WTC11 (cell line): ENCODE results near the gene MYH9. TPM values are rescaled to one million over a fixed set of nuclear protein-coding genes. Genes with fewer than 3 reads are reported as not detected.

ENCODE experiments used
- ATAC-seq: fragments of 200-7000 bp; cut with Tn5 transposase; 2 replicates; pipeline ENCODE4 v1.10.0; 2021; ENCODE audit warnings: mild to moderate bottlenecking, moderate library complexity
- CTCF ChIA-PET: fragments of 300-600 bp; sonication (Branson Sonifier 250); formaldehyde crosslinking; loops from one replicate; lab custom pipeline; 2021; ENCODE audit warnings: antibody characterized with exemption; lab: Charles Lee
- POLR2A ChIA-PET: fragments of 350-600 bp; sonication (Branson Sonifier 250); formaldehyde crosslinking; loops from one replicate; lab custom pipeline; 2021; ENCODE audit warnings: antibody characterized with exemption; lab: Charles Lee
- DNase-seq: peaks from one replicate; pipeline ENCODE4 v3.0.0; 2021; ENCODE audit warnings: low spot score
- H3K27ac Mint-ChIP-seq: 2 replicates; pipeline ENCODE4 v1.8.0; 2021; ENCODE audit warnings: mixed read lengths
- H3K27me3 Mint-ChIP-seq: 2 replicates; pipeline ENCODE4 v1.8.0; 2021; ENCODE audit warnings: low read depth, mild to moderate bottlenecking, moderate library complexity, mixed read lengths
- H3K36me3 Mint-ChIP-seq: 2 replicates; pipeline ENCODE4 v1.8.0; 2021; ENCODE audit warnings: mixed read lengths
- H3K4me1 Mint-ChIP-seq: 2 replicates; pipeline ENCODE4 v1.8.0; 2022; ENCODE audit warnings: mixed read lengths
- H3K4me3 Mint-ChIP-seq: 2 replicates; pipeline ENCODE4 v1.8.0; 2021; ENCODE audit warnings: mild to moderate bottlenecking, moderate library complexity, mixed read lengths
- H3K9me3 Mint-ChIP-seq: 2 replicates; pipeline ENCODE4 v1.8.0; 2021; ENCODE audit warnings: mixed read lengths
- AR ChIP-seq: fragments of 250-450 bp; sonication (Bioruptor Pico); IDR thresholded peaks from 2 replicates; pipeline ENCODE4 v1.9.0; 2021; ENCODE audit warnings: mild to moderate bottlenecking
- ATF1 ChIP-seq: sonication (generic); formaldehyde crosslinking; IDR thresholded peaks from 2 replicates; pipeline ENCODE4 v1.8.1; 2023; ENCODE audit warnings: mild to moderate bottlenecking, moderate library complexity, missing genetic modification reagents
- ATF6 ChIP-seq: sonication (generic); formaldehyde crosslinking; IDR thresholded peaks from 2 replicates; pipeline ENCODE4 v1.8.1; 2023; ENCODE audit warnings: mild to moderate bottlenecking, missing genetic modification reagents
- E2F1 ChIP-seq: sonication (generic); formaldehyde crosslinking; IDR thresholded peaks from 2 replicates; pipeline ENCODE4 v1.8.0; 2022; ENCODE audit warnings: mild to moderate bottlenecking, missing genetic modification reagents
- E2F4 ChIP-seq: sonication (generic); formaldehyde crosslinking; IDR thresholded peaks from 2 replicates; pipeline ENCODE4 v1.8.1; 2022; ENCODE audit warnings: low read depth, mild to moderate bottlenecking, moderate library complexity, missing genetic modification reagents, borderline replicate concordance
- E2F5 ChIP-seq: sonication (generic); formaldehyde crosslinking; IDR thresholded peaks from 2 replicates; pipeline ENCODE4 v1.8.1; 2022; ENCODE audit warnings: mild to moderate bottlenecking, moderate library complexity, missing genetic modification reagents
- FOXP1 ChIP-seq: sonication (generic); formaldehyde crosslinking; IDR thresholded peaks from 2 replicates; pipeline ENCODE4 v1.8.0; 2022; ENCODE audit warnings: missing genetic modification reagents, mild to moderate bottlenecking, moderate library complexity, borderline replicate concordance
- FOXP4 ChIP-seq: sonication (generic); formaldehyde crosslinking; IDR thresholded peaks from 2 replicates; pipeline ENCODE4 v1.8.0; 2022; ENCODE audit warnings: mild to moderate bottlenecking, missing genetic modification reagents
- GTF2I ChIP-seq: fragments of 250-450 bp; sonication (Bioruptor Pico); conservative IDR thresholded peaks from 2 replicates; pipeline ENCODE4 v1.4.0; 2021; ENCODE audit warnings: mild to moderate bottlenecking
- MAX ChIP-seq: sonication (generic); formaldehyde crosslinking; IDR thresholded peaks from 2 replicates; pipeline ENCODE4 v1.8.0; 2022; ENCODE audit warnings: mild to moderate bottlenecking, missing genetic modification reagents
- MXD4 ChIP-seq: fragments of 250-450 bp; sonication (Bioruptor Pico); IDR thresholded peaks from 2 replicates; pipeline ENCODE4 v1.8.0; 2021; ENCODE audit warnings: mild to moderate bottlenecking, moderate library complexity, borderline replicate concordance
- NR2C2 ChIP-seq: sonication (generic); formaldehyde crosslinking; IDR thresholded peaks from 2 replicates; pipeline ENCODE4 v1.8.0; 2022; ENCODE audit warnings: mild to moderate bottlenecking, missing genetic modification reagents
- SOX15 ChIP-seq: fragments of 250-450 bp; sonication (Bioruptor Pico); IDR thresholded peaks from 2 replicates; pipeline ENCODE4 v1.9.0; 2021; ENCODE audit warnings: mild to moderate bottlenecking
- STAT6 ChIP-seq: sonication (generic); formaldehyde crosslinking; conservative IDR thresholded peaks from 2 replicates; pipeline ENCODE4 v1.8.1; 2023; ENCODE audit warnings: mild to moderate bottlenecking, low read depth, missing genetic modification reagents, moderate library complexity
- TP53 ChIP-seq: sonication (generic); formaldehyde crosslinking; IDR thresholded peaks from 2 replicates; pipeline ENCODE4 v1.8.1; 2023; ENCODE audit warnings: mild to moderate bottlenecking, missing genetic modification reagents
- ZBTB21 ChIP-seq: sonication (generic); formaldehyde crosslinking; IDR thresholded peaks from 2 replicates; pipeline ENCODE4 v1.8.1; 2023; ENCODE audit warnings: mild to moderate bottlenecking, missing genetic modification reagents, borderline replicate concordance
- ZMAT4 ChIP-seq: fragments of 250-450 bp; sonication (Bioruptor Pico); IDR thresholded peaks from 2 replicates; pipeline ENCODE4 v1.9.0; 2021; ENCODE audit warnings: mild to moderate bottlenecking
- ZNF232 ChIP-seq: sonication (generic); formaldehyde crosslinking; IDR thresholded peaks from 2 replicates; pipeline ENCODE4 v1.8.0; 2022; ENCODE audit warnings: mild to moderate bottlenecking, missing genetic modification reagents
- ZNF425 ChIP-seq: fragments of 250-450 bp; sonication (Bioruptor Pico); conservative IDR thresholded peaks from 2 replicates; pipeline ENCODE4 v1.9.0; 2021; ENCODE audit warnings: mild to moderate bottlenecking
- total RNA-seq: library from RNA; stranded (reverse); gene quantifications from 3 replicates; pipeline ENCODE4 v1.2.3, GENCODE V29; 2021

The MYH9 gene
- total RNA-seq, 1 experiment from 2014 or later: 277 TPM

- TF ChIP-seq ZNF232 (CRISPR knock-in tag): no peak
- no peak for TF ChIP-seq ZMAT4 (CRISPR knock-in tag)
- no peak for TF ChIP-seq E2F1 (CRISPR knock-in tag)
- no peak for TF ChIP-seq TP53 (CRISPR knock-in tag)
- TF ChIP-seq ZBTB21 (CRISPR knock-in tag): no peak
These were observed 70.0 kb downstream of the MYH9 start (continued) for GRCh38 chr22:36317658-36318271.

- Mint-ChIP-seq H3K36me3 (peaks cover 86% of the 10 kb centered on the region), H3K27ac (no peak overlapping the region), H3K4me3 (no peak overlapping the region), H3K9me3 (no peaks in the 10 kb centered on the region), H3K4me1 (no peaks in the 10 kb centered on the region), H3K27me3 (no peaks in the 10 kb centered on the region)
- ChIA-PET POLR2A (no interaction called here), CTCF (interaction anchor here (0.6 to 2.0 kb wide), 3 partner anchors 15 to 201 kb away, joined by 3 to 11 read pairs (median 5); no protein-coding TSS in a partner anchor)
- no peak for ATAC-seq
- no peak for DNase-seq
- TF ChIP-seq STAT6 (CRISPR knock-in tag): no peak
- TF ChIP-seq AR (CRISPR knock-in tag): no peak
- no peak for TF ChIP-seq ZNF425 (CRISPR knock-in tag)
- no peak for TF ChIP-seq MXD4 (CRISPR knock-in tag)
- TF ChIP-seq E2F4: no peak
- TF ChIP-seq MAX (CRISPR knock-in tag): no peak
- no peak for TF ChIP-seq NR2C2 (CRISPR knock-in tag)
- no peak for TF ChIP-seq ATF6 (CRISPR knock-in tag)
- TF ChIP-seq E2F5 (CRISPR knock-in tag): no peak
- TF ChIP-seq ATF1 (CRISPR knock-in tag): no peak
- TF ChIP-seq SOX15 (CRISPR knock-in tag): no peak
- no peak for TF ChIP-seq FOXP1 (CRISPR knock-in tag)
- TF ChIP-seq GTF2I (CRISPR knock-in tag): no peak
- TF ChIP-seq FOXP4 (CRISPR knock-in tag): no peak
These were observed 71.3 kb downstream of the MYH9 start for GRCh38 chr22:36316419-36316818.
